GM21723 (cell line): ENCODE data around the gene ZBTB25.

ENCODE experiments used
- ATAC-seq: cut with Tn5 transposase; IDR thresholded peaks from one replicate; pipeline ENCODE4 v1.9.1; 2021; ENCODE audit warnings: mild to moderate bottlenecking, moderate library complexity; ENCODE audit not compliant: unreplicated experiment

ZBTB25 gene

GRCh38 chr14:64401949-64402348 lies 101.7 kb downstream of the ZBTB25 start:
- ATAC-seq: no peak

DNA sequence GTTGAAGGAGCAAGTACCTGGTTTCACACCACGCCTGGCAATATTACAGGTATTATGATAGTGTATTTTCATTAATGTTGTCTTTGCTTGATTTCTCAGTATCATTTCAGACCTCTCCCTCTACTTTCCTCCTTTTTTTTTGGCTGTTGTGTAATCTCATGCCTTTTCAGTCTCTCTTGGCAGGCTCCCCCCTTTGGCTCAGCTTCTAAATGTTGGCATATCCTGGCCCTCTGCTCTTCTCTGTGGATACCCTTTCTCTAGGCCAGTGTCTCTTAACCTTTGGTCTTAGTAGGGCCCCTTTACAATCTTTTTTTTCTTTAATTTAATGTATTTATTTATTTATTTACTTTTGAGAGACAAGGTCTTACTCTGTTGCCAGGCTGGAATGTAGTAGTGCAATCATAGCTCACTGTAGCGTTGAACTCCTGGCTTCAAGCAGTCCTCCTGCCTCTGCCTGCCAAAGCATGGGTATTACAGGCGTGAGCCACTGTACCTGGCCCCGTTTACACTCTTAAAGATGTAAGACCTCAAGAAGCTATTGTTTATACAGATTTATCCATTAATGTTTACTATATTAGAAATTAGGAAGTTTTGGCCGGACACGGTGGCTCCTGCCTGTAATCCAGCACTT lies 102.7 kb downstream of the ZBTB25 start:
- no peak for ATAC-seq
